HCT116 (cell line): ENCODE measurements around the gene OSTM1. TPM values are rescaled to one million over a fixed set of nuclear protein-coding genes. Genes with fewer than 3 reads are reported as not detected.

Source experiments
- ATAC-seq: fragments of 200-7000 bp; cut with Tn5 transposase; 2 replicates; pipeline ENCODE4 v1.9.1; 2020; ENCODE audit warnings: mild to moderate bottlenecking, moderate library complexity
- BruUV-seq: library from RNA; stranded (reverse); fragments of 400-500 nt; replicated peaks from 2 replicates; lab custom pipeline; 2021; lab: Mats Ljungman, UMichigan
- CTCF ChIA-PET: fragments of 300-600 bp; sonication (Branson Sonifier 250); formaldehyde crosslinking; loops from one replicate; lab custom pipeline; 2021; ENCODE audit warnings: antibody characterized with exemption; lab: Charles Lee
- POLR2A ChIA-PET: fragments of 300-600, 350-600 bp; sonication (Branson Sonifier 250); formaldehyde crosslinking; loops from one replicate; lab custom pipeline; 2021; ENCODE audit warnings: antibody characterized with exemption; lab: Charles Lee
- RAD21 ChIA-PET, 2 experiments: fragments of 300-600 bp; sonication (Branson Sonifier 250); formaldehyde crosslinking; loops; one replicate each; lab custom pipeline; 2023; ENCODE audit warnings: low total read pairs in 2 of 2; ENCODE audit not compliant: uncharacterized antibody in 2 of 2, unreplicated experiment in 2 of 2, low non-redundant PET in 1 of 2; lab: Charles Lee
- DNase-seq: peaks from one replicate; pipeline ENCODE4 v3.0.0-alpha.2; 2010; ENCODE audit warnings: low read depth, low spot score
- H2AFZ ChIP-seq: fragments of 200-600 bp; shearing (Covaris generic), sonication (generic); 2 replicates; pipeline ENCODE4 v1.6.1; 2017; ENCODE audit warnings: low read depth, mixed run types, mixed read lengths, antibody characterized with exemption, low read length; ENCODE audit not compliant: poor library complexity, severe bottlenecking
- H3K27ac ChIP-seq: 2 replicates; pipeline ENCODE4 v1.5.1; 2012; ENCODE audit warnings: low read depth, low read length
- H3K27me3 ChIP-seq: fragments of 200-600 bp; sonication (generic); 2 replicates; pipeline ENCODE4 v1.6.1; 2016; ENCODE audit warnings: mixed run types, low read length, mixed read lengths; ENCODE audit not compliant: insufficient read depth
- H3K36me3 ChIP-seq, 2 experiments: fragments of 200-500 bp in 1 of 2; fragments of 200-600 bp in 1 of 2; sonication (Bioruptor generic) in 1 of 2; sonication (generic) in 1 of 2; 2 replicates each; pipeline versions ENCODE4 v1.5.1 to v1.6.1; 2014 to 2016; ENCODE audit warnings: low read length in 2 of 2, inconsistent platforms in 1 of 2, mixed read lengths in 1 of 2, mixed run types in 1 of 2; ENCODE audit not compliant: insufficient read depth in 2 of 2, control insufficient read depth in 1 of 2
- H3K4me1 ChIP-seq, 2 experiments: fragments of 200-600 bp in 1 of 2; sonication (generic) in 1 of 2; 2 replicates each; pipeline versions ENCODE4 v1.5.1 to v1.6.1; 2012 to 2017; ENCODE audit warnings: low read length in 2 of 2, inconsistent platforms in 1 of 2, mild to moderate bottlenecking in 1 of 2, mixed read lengths in 1 of 2, mixed run types in 1 of 2, moderate library complexity in 1 of 2; ENCODE audit not compliant: insufficient read depth in 2 of 2, control insufficient read depth in 1 of 2
- H3K4me2 ChIP-seq: fragments of 200-600 bp; sonication (generic); 2 replicates; pipeline ENCODE4 v1.6.1; 2017; ENCODE audit warnings: mixed run types, low read length, mixed read lengths
- H3K4me3 ChIP-seq, 2 experiments: fragments of 200-600 bp in 1 of 2; sonication (generic) in 1 of 2; replicated peaks in 1 of 2; 2 replicates each; pipeline ENCODE4 v1.5.1; 2011 to 2016; ENCODE audit warnings: low read length in 2 of 2, control low read depth in 1 of 2, low read depth in 1 of 2, mild to moderate bottlenecking in 1 of 2, mixed read lengths in 1 of 2, mixed run types in 1 of 2
- H3K79me2 ChIP-seq: fragments of 200-600 bp; sonication (generic); 2 replicates; pipeline ENCODE4 v1.6.1; 2017; ENCODE audit warnings: mild to moderate bottlenecking, mixed run types, low read length, moderate library complexity, mixed read lengths; ENCODE audit not compliant: insufficient read depth
- H3K9ac ChIP-seq: fragments of 200-600 bp; sonication (generic); 2 replicates; pipeline ENCODE4 v1.6.1; 2016; ENCODE audit warnings: low read length, mixed read lengths
- H3K9me2 ChIP-seq: fragments of 200-600 bp; sonication (generic), shearing (Covaris generic); 2 replicates; pipeline ENCODE4 v1.6.1; 2017; ENCODE audit warnings: mixed run types, mild to moderate bottlenecking, moderate library complexity; ENCODE audit not compliant: insufficient read depth
- H3K9me3 ChIP-seq, 2 experiments: fragments of 200-500 bp in 1 of 2; fragments of 200-600 bp in 1 of 2; sonication (Bioruptor generic) in 1 of 2; sonication (generic) in 1 of 2; 2 replicates each; pipeline ENCODE4 v1.6.1; 2014 to 2017; ENCODE audit warnings: low read length in 2 of 2, mixed read lengths in 2 of 2, inconsistent platforms in 1 of 2, low read depth in 1 of 2, mild to moderate bottlenecking in 1 of 2, mixed run types in 1 of 2, moderate library complexity in 1 of 2; ENCODE audit not compliant: control insufficient read depth in 1 of 2, insufficient read depth in 1 of 2
- H4K20me1 ChIP-seq: fragments of 200-600 bp; sonication (generic), shearing (Covaris generic); 2 replicates; pipeline ENCODE4 v1.6.1; 2017; ENCODE audit warnings: mixed run types, mild to moderate bottlenecking, moderate library complexity; ENCODE audit not compliant: insufficient read depth
- CBX3 ChIP-seq: IDR thresholded peaks from 2 replicates; pipeline ENCODE4 v1.6.1; 2012; ENCODE audit warnings: low read depth
- ELF1 ChIP-seq: IDR thresholded peaks from 2 replicates; pipeline ENCODE4 v1.6.1; 2012; ENCODE audit warnings: low read depth, borderline replicate concordance
- FOSL1 ChIP-seq: IDR thresholded peaks from 2 replicates; pipeline ENCODE4 v1.6.1; 2012; ENCODE audit warnings: low read depth
- JUND ChIP-seq: IDR thresholded peaks from 2 replicates; pipeline ENCODE4 v1.6.1; 2012
- MAX ChIP-seq: IDR thresholded peaks from 2 replicates; pipeline ENCODE4 v1.6.1; 2012
- RAD21 ChIP-seq: IDR thresholded peaks from 2 replicates; pipeline ENCODE4 v1.6.1; 2012; ENCODE audit warnings: low read depth, mild to moderate bottlenecking
- SRF ChIP-seq: IDR thresholded peaks from 2 replicates; pipeline ENCODE4 v1.6.1; 2012; ENCODE audit warnings: low read depth
- TCF7L2 ChIP-seq: IDR thresholded peaks from 2 replicates; pipeline ENCODE4 v1.7.0; 2011; ENCODE audit warnings: borderline replicate concordance, inconsistent platforms; ENCODE audit not compliant: insufficient read depth, insufficient read length; ENCODE audit errors: extremely low read depth
- ZBTB33 ChIP-seq: IDR thresholded peaks from 2 replicates; pipeline ENCODE4 v1.6.1; 2011; ENCODE audit warnings: mild to moderate bottlenecking, low read length, moderate library complexity; ENCODE audit not compliant: insufficient replicate concordance; ENCODE audit errors: extremely low read depth
- intact Hi-C: fragments of 100-400 bp; cut with micrococcal nuclease; formaldehyde crosslinking; loops from 2 replicates; pipeline ENCODE4 v1.10.0; 2022
- total RNA-seq: library from RNA; stranded (reverse); gene quantifications from one replicate; pipeline ENCODE4 v1.2.1, GENCODE V29; 2021; ENCODE audit not compliant: unreplicated experiment

Gene OSTM1
- total RNA-seq, 1 experiment from 2014 or later, result 11.2 TPM

GRCh38 chr6:108013787-108014439 lies 60.6 kb downstream of the OSTM1 start:
- H2AFZ ChIP-seq, result no peak overlapping the region
- BruUV-seq, result no TSS peak
- no peak for TF ChIP-seq MAX
- no peak for TF ChIP-seq RAD21
- no peak for TF ChIP-seq FOSL1
- no peak for TF ChIP-seq ZBTB33
- TF ChIP-seq TCF7L2, result no peak
- TF ChIP-seq CBX3, result no peak
- no peak for TF ChIP-seq ELF1
- TF ChIP-seq SRF, result no peak
- no peak for TF ChIP-seq JUND
- TF ChIP-seq, all 23 proteins: peak for 0
- H3K4me1 ChIP-seq, result no peaks in the 10 kb centered on the region
- no peak for ATAC-seq
- DNase-seq, result no peak
- ChIA-PET CTCF (no interaction called here), RAD21 (no interaction called here), POLR2A (no interaction called here)
- no peaks in the 10 kb centered on the region for H3K9me2 ChIP-seq
- peaks cover 3 to 7% of the 10 kb centered on the region in 2 experiments; a peak in 2 of 4 replicates for H3K9me3 ChIP-seq
- no peaks in the 10 kb centered on the region for H3K36me3 ChIP-seq
- no peaks in the 10 kb centered on the region for H3K27me3 ChIP-seq
- no peaks in the 10 kb centered on the region for H3K79me2 ChIP-seq
- H3K4me3 ChIP-seq, result no peak overlapping the region
- no peak overlapping the region for H3K27ac ChIP-seq
- intact Hi-C loops, result no loop called here
- H3K9ac ChIP-seq, result no peak overlapping the region
- no peak overlapping the region for H3K4me2 ChIP-seq
- H4K20me1 ChIP-seq, result no peaks in the 10 kb centered on the region
